ENCODE results near the gene FAM3D.

The FAM3D gene

GRCh38 chr3:58609990-58610389, 56.6 kb downstream of the FAM3D start:
- peak; percentile 69 for ATAC-seq
- no peaks in the 10 kb centered on the region for H3K9me3 Mint-ChIP-seq
- DNase-seq (ENCODE audit: low spot score in 2 of 2): no peak
- peaks cover 9% of the 10 kb centered on the region for H3K4me1 Mint-ChIP-seq
- no peaks in the 10 kb centered on the region for H3K36me3 Mint-ChIP-seq
- no peak overlapping the region for H3K4me3 Mint-ChIP-seq
- H3K27ac Mint-ChIP-seq: no peak overlapping the region

GRCh38 chr3:58608648-58609047, 57.9 kb downstream of the FAM3D start:
- Mint-ChIP-seq H3K4me3 (no peak overlapping the region), H3K36me3 (no peaks in the 10 kb centered on the region), H3K4me1 (peaks cover 9% of the 10 kb centered on the region), H3K9me3 (no peaks in the 10 kb centered on the region), H3K27ac (no peak overlapping the region)
- DNase-seq (ENCODE audit: low spot score in 2 of 2) (no peak), ATAC-seq (no peak)

GRCh38 chr3:58607816-58608215, 58.8 kb downstream of the FAM3D start:
- DNase-seq (ENCODE audit: low spot score in 2 of 2): no peak
- peaks cover 9% of the 10 kb centered on the region for H3K4me1 Mint-ChIP-seq

GRCh38 chr3:58606693-58607092, 59.9 kb downstream of the FAM3D start:
- peaks cover 9% of the 10 kb centered on the region for H3K4me1 Mint-ChIP-seq
- H3K27ac Mint-ChIP-seq: no peak overlapping the region
- ATAC-seq (no peak), DNase-seq (ENCODE audit: low spot score in 2 of 2) (no peak)
- H3K9me3 Mint-ChIP-seq: no peaks in the 10 kb centered on the region
- H3K4me3 Mint-ChIP-seq: no peak overlapping the region
- no peaks in the 10 kb centered on the region for H3K36me3 Mint-ChIP-seq

More at GRCh38 chr3:58607816-58608215, 58.8 kb downstream of the FAM3D start:
- no peak overlapping the region for H3K4me3 Mint-ChIP-seq
- ATAC-seq: peak; percentile 78
- H3K9me3 Mint-ChIP-seq: no peaks in the 10 kb centered on the region
- H3K36me3 Mint-ChIP-seq: no peaks in the 10 kb centered on the region
- H3K27ac Mint-ChIP-seq: no peak overlapping the region

- H3K27ac Mint-ChIP-seq: no peak overlapping the region
Measured at GRCh38 chr3:58604031-58604430, 62.5 kb downstream of the FAM3D start.

GRCh38 chr3:58603606-58604005, 63.0 kb downstream of the FAM3D start:
- peaks cover 9% of the 10 kb centered on the region for H3K4me1 Mint-ChIP-seq

More at GRCh38 chr3:58604031-58604430, 62.5 kb downstream of the FAM3D start:
- H3K4me1 Mint-ChIP-seq: peaks cover 9% of the 10 kb centered on the region
- no peaks in the 10 kb centered on the region for H3K36me3 Mint-ChIP-seq
- ATAC-seq (no peak), DNase-seq (ENCODE audit: low spot score in 2 of 2) (no peak)
- H3K4me3 Mint-ChIP-seq: no peak overlapping the region
- no peaks in the 10 kb centered on the region for H3K9me3 Mint-ChIP-seq

GRCh38 chr3:58597770-58598310, 68.7 kb downstream of the FAM3D start:
- Mint-ChIP-seq H3K4me1 (no peaks in the 10 kb centered on the region), H3K27ac (no peak overlapping the region), H3K9me3 (no peaks in the 10 kb centered on the region), H3K36me3 (no peaks in the 10 kb centered on the region), H3K4me3 (no peak overlapping the region)
- ATAC-seq (no peak), DNase-seq (ENCODE audit: low spot score in 2 of 2) (no peak)

More at GRCh38 chr3:58603606-58604005, 63.0 kb downstream of the FAM3D start:
- DNase-seq (ENCODE audit: low spot score in 2 of 2): no peak
- H3K4me3 Mint-ChIP-seq: no peak overlapping the region
- no peak overlapping the region for H3K27ac Mint-ChIP-seq
- no peaks in the 10 kb centered on the region for H3K9me3 Mint-ChIP-seq
- no peak for ATAC-seq
- H3K36me3 Mint-ChIP-seq: no peaks in the 10 kb centered on the region

GRCh38 chr3:58596834-58597518, 69.6 kb downstream of the FAM3D start:
- ATAC-seq: no peak
- Mint-ChIP-seq H3K27ac (no peak overlapping the region), H3K36me3 (no peaks in the 10 kb centered on the region), H3K4me3 (no peak overlapping the region), H3K4me1 (no peaks in the 10 kb centered on the region), H3K9me3 (no peaks in the 10 kb centered on the region)
- DNase-seq (ENCODE audit: low spot score in 2 of 2): no peak

- DNase-seq (ENCODE audit: low spot score in 2 of 2) (no peak), ATAC-seq (no peak)
- no peaks in the 10 kb centered on the region for H3K9me3 Mint-ChIP-seq
- no peaks in the 10 kb centered on the region for H3K4me1 Mint-ChIP-seq
- H3K4me3 Mint-ChIP-seq: no peak overlapping the region
- H3K27ac Mint-ChIP-seq: no peak overlapping the region
- H3K36me3 Mint-ChIP-seq: no peaks in the 10 kb centered on the region
Measured at GRCh38 chr3:58594117-58594516, 72.5 kb downstream of the FAM3D start.

GRCh38 chr3:58591517-58592510, 74.8 kb downstream of the FAM3D start:
- Mint-ChIP-seq H3K9me3 (no peaks in the 10 kb centered on the region), H3K4me1 (no peaks in the 10 kb centered on the region), H3K27ac (no peak overlapping the region), H3K4me3 (no peak overlapping the region), H3K36me3 (no peaks in the 10 kb centered on the region)
- peak; percentile 60 for ATAC-seq
- no peak for DNase-seq (ENCODE audit: low spot score in 2 of 2)

GRCh38 chr3:58588030-58588614, 78.5 kb downstream of the FAM3D start:
- DNase-seq (ENCODE audit: low spot score in 2 of 2): no peak
- Mint-ChIP-seq H3K27ac (no peak overlapping the region), H3K36me3 (no peaks in the 10 kb centered on the region), H3K9me3 (peaks cover 2% of the 10 kb centered on the region), H3K4me3 (no peak overlapping the region), H3K4me1 (peaks cover 22% of the 10 kb centered on the region)
- ATAC-seq: no peak

- ATAC-seq: no peak
- H3K36me3 Mint-ChIP-seq: no peaks in the 10 kb centered on the region
- H3K9me3 Mint-ChIP-seq: peaks cover 2% of the 10 kb centered on the region
- no peak overlapping the region for H3K4me3 Mint-ChIP-seq
- no peak for DNase-seq (ENCODE audit: low spot score in 2 of 2)
- no peak overlapping the region for H3K27ac Mint-ChIP-seq
- peaks cover 22% of the 10 kb centered on the region for H3K4me1 Mint-ChIP-seq
Measured at GRCh38 chr3:58586776-58587192, 79.8 kb downstream of the FAM3D start.

GRCh38 chr3:58585994-58586393, 80.6 kb downstream of the FAM3D start:
- no peaks in the 10 kb centered on the region for H3K36me3 Mint-ChIP-seq
- peaks cover 2% of the 10 kb centered on the region for H3K9me3 Mint-ChIP-seq
- peak overlapping the region; percentile 89 for H3K4me3 Mint-ChIP-seq
- peaks cover 22% of the 10 kb centered on the region for H3K4me1 Mint-ChIP-seq
- DNase-seq (ENCODE audit: low spot score in 2 of 2): no peak
- ATAC-seq: no peak
- H3K27ac Mint-ChIP-seq: no peak overlapping the region

- DNase-seq (ENCODE audit: low spot score in 2 of 2) (peak; percentile 31 to 70), ATAC-seq (peak; percentile 86)
- Mint-ChIP-seq H3K4me1 (peaks cover 22% of the 10 kb centered on the region), H3K4me3 (peak overlapping the region; percentile 89), H3K27ac (peak overlapping the region; percentile 40), H3K36me3 (no peaks in the 10 kb centered on the region), H3K9me3 (peaks cover 2% of the 10 kb centered on the region)
Measured at GRCh38 chr3:58585005-58585786, 81.4 kb downstream of the FAM3D start.

- ATAC-seq: no peak
- Mint-ChIP-seq H3K4me3 (peak overlapping the region; percentile 89), H3K9me3 (peaks cover 2% of the 10 kb centered on the region), H3K36me3 (no peaks in the 10 kb centered on the region), H3K27ac (peak overlapping the region; percentile 40), H3K4me1 (peaks cover 22% of the 10 kb centered on the region)
- no peak for DNase-seq (ENCODE audit: low spot score in 2 of 2)
Measured at GRCh38 chr3:58584690-58585004, 81.9 kb downstream of the FAM3D start.

All from stimulated activated effector memory CD8-positive, alpha-beta T cell treated with anti-CD3 and anti-CD28 coated beads, Interleukin-12 subunit alpha, Interleukin-12 subunit beta, amount 100 ng/mL, for 72 hours (primary cell).